SK-N-SH (cell line): ENCODE results near the gene TPSAB1.

ENCODE experiments used
- CHD2 ChIP-seq: fragments of 150-350 bp; IDR thresholded peaks from 2 replicates; pipeline ENCODE4 v1.6.1; 2018; ENCODE audit warnings: low read length; ENCODE audit not compliant: partially characterized antibody
- CTCF ChIP-seq: fragments of 200-600 bp; sonication (generic); IDR thresholded peaks from 2 replicates; pipeline ENCODE4 v1.6.1; 2017; ENCODE audit warnings: antibody characterized with exemption, mild to moderate bottlenecking, moderate library complexity
- EZH2phosphoT487 ChIP-seq: fragments of 200-600 bp; sonication (generic); IDR thresholded peaks from 2 replicates; pipeline ENCODE4 v1.6.1; 2017; ENCODE audit warnings: low read depth, mixed run types, mild to moderate bottlenecking, antibody characterized with exemption, moderate library complexity, borderline replicate concordance
- FOSL2 ChIP-seq: IDR thresholded peaks from 2 replicates; pipeline ENCODE4 v1.4.0; 2012; ENCODE audit warnings: low read depth, mild to moderate bottlenecking, moderate library complexity, borderline replicate concordance
- FOXM1 ChIP-seq: IDR thresholded peaks from 2 replicates; pipeline ENCODE4 v1.4.0; 2012; ENCODE audit warnings: low read depth, mild to moderate bottlenecking
- JUND ChIP-seq: IDR thresholded peaks from 2 replicates; pipeline ENCODE4 v1.4.0; 2012
- MXI1 ChIP-seq: IDR thresholded peaks from 2 replicates; pipeline ENCODE4 v1.6.1; 2012; ENCODE audit warnings: mild to moderate bottlenecking, low read depth, low read length, improper control_type of control experiment
- POLR2AphosphoS5 ChIP-seq: IDR thresholded peaks from 2 replicates; pipeline ENCODE4 v1.6.1; 2012; ENCODE audit warnings: low read depth, low read length
- RAD21 ChIP-seq: IDR thresholded peaks from 2 replicates; pipeline ENCODE4 v1.6.1; 2012; ENCODE audit warnings: mild to moderate bottlenecking, low read length
- RFX5 ChIP-seq: IDR thresholded peaks from 2 replicates; pipeline ENCODE4 v1.6.1; 2012; ENCODE audit warnings: mild to moderate bottlenecking, improper control_type of control experiment, low read length
- RXRA ChIP-seq: IDR thresholded peaks from 2 replicates; pipeline ENCODE4 v1.4.0; 2012; ENCODE audit warnings: low read depth, mild to moderate bottlenecking, borderline replicate concordance
- TAF1 ChIP-seq: IDR thresholded peaks from 2 replicates; pipeline ENCODE4 v1.6.1; 2012; ENCODE audit warnings: low read depth, mild to moderate bottlenecking, low read length, moderate library complexity, borderline replicate concordance
- TF ChIP-seq, protein P1 (sequence below): IDR thresholded peaks from 2 replicates; pipeline ENCODE4 v1.4.0; 2012; ENCODE audit warnings: low read depth

DNA sequence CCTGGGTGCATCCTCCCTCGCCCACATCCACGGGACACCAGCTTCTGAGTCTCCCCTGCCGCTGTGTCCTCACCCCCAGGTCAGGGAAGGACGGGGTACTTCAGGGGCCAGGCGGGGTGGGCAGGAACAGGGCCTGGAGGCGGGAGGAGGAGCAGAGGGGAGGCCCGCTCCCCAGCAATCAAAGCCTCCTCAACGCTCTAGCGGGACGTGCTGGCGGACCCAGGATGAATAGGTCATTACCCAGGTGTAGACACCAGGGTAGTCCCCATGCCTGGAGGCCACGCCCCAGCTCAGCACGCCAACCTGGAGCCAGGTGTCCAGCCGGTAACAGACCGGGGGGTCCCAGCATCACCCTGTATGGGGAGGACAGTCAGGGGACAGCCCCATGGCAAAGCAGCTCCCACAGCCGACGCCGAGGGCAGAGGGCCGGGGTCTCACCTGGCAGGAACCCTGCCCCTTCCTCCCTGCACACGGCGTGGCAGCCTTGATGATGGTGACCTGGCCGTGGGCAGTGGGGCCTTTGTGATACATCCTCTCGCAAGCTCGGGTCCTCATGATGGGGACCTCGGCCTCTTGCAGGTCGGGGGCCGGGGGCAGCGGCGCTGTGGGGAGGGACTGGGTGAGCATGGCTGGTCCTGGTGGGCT lies 39.6 kb downstream of the TPSAB1 start:
- TF ChIP-seq RXRA (no peak), CTCF (no peak), RFX5 (no peak), POLR2AphosphoS5 (no peak), TAF1 (no peak), EZH2phosphoT487 (no peak), CHD2 (no peak), RAD21 (no peak), FOXM1 (no peak), JUND (no peak), FOSL2 (no peak), MXI1 (no peak)
- TF ChIP-seq, protein P1, sequence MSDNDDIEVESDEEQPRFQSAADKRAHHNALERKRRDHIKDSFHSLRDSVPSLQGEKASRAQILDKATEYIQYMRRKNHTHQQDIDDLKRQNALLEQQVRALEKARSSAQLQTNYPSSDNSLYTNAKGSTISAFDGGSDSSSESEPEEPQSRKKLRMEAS = no peak
